Measurements from ENCODE around the gene FLRT3. TPM values are rescaled to one million over a fixed set of nuclear protein-coding genes. Genes with fewer than 3 reads are reported as not detected.

The FLRT3 gene
- total RNA-seq, 1 experiment from 2014 or later, result 2.1 TPM

GRCh38 chr20:14304472-14304871 is 32.9 kb downstream of the FLRT3 start:
- Histone ChIP-seq H3K79me2 (ENCODE audit: insufficient read depth, low read length) (no peaks in the 10 kb centered on the region), H2AFZ (ENCODE audit: low read length) (no peak overlapping the region), H2BK15ac (ENCODE audit: low read depth, low read length) (no peak overlapping the region), H4K91ac (ENCODE audit: insufficient read length, low read depth, low read length) (no peak overlapping the region), H3K9ac (ENCODE audit: extremely low read depth, insufficient read length, low read length) (no peak overlapping the region), H3K18ac (ENCODE audit: insufficient read length, low read depth, low read length) (no peak overlapping the region), H2BK12ac (ENCODE audit: insufficient read length, low read depth, low read length) (no peak overlapping the region), H4K5ac (ENCODE audit: insufficient read length, low read depth, low read length) (no peak overlapping the region), H3K23ac (ENCODE audit: insufficient read length, low read depth, low read length) (no peak overlapping the region), H3K4me2 (ENCODE audit: insufficient read depth, insufficient read length, low read length) (no peak overlapping the region), H3K4me1 (ENCODE audit: insufficient read depth, low read length) (no peaks in the 10 kb centered on the region), H3K9me3 (ENCODE audit: control insufficient read depth, low read depth, low read length) (no peaks in the 10 kb centered on the region), H2BK120ac (ENCODE audit: low read depth, low read length, poor library complexity, severe bottlenecking) (no peak overlapping the region), H4K20me1 (ENCODE audit: control insufficient read depth, insufficient read depth, insufficient read length) (no peaks in the 10 kb centered on the region), H2BK20ac (ENCODE audit: low read depth, low read length, poor library complexity, severe bottlenecking) (no peak overlapping the region), H3K27me3 (ENCODE audit: insufficient read depth, low read length) (no peaks in the 10 kb centered on the region), H3K4ac (ENCODE audit: low read depth, low read length) (no peak overlapping the region), H2BK5ac (ENCODE audit: insufficient read length, low read length) (no peak overlapping the region), H3K56ac (ENCODE audit: insufficient read length, low read depth, low read length) (no peak overlapping the region), H3K14ac (ENCODE audit: insufficient read depth, low read length) (no peak overlapping the region), H3K27ac (ENCODE audit: insufficient read length, low read depth, low read length) (no peak overlapping the region), H3T11ph (ENCODE audit: low read length) (no peak overlapping the region), H3K23me2 (ENCODE audit: insufficient read length, low read depth, low read length, poor library complexity, severe bottlenecking) (no peaks in the 10 kb centered on the region), H2AK5ac (ENCODE audit: insufficient read length, low read length) (no peak overlapping the region), H3K79me1 (ENCODE audit: insufficient read depth, low read depth, low read length, poor library complexity, severe bottlenecking) (no peaks in the 10 kb centered on the region), H4K8ac (replicated peaks; ENCODE audit: insufficient read length, low read depth, low read length) (no peak overlapping the region)
- Mint-ChIP-seq H3K9me3 (no peaks in the 10 kb centered on the region), H3K27ac (no peak overlapping the region), H3K27me3 (ENCODE audit: low read depth) (no peaks in the 10 kb centered on the region), H3K4me3 (no peak overlapping the region), H3K4me1 (no peaks in the 10 kb centered on the region), H3K36me3 (ENCODE audit: insufficient read depth in 1 of 3, low read depth in 3 of 3) (no peaks in the 10 kb centered on the region)
- WGBS (ENCODE audit: extremely low coverage, insufficient read length, low lambda C conversion rate), result no CpG with 5 or more reads among the region's 1 CpG
- no peak for TF ChIP-seq CTCF (conservative IDR thresholded peaks at IDR 0.05)
- no peak for DNase-seq
